HG03460 (cell line): ENCODE data around the gene HTRA2.

Source experiments
- ATAC-seq: cut with Tn5 transposase; IDR thresholded peaks from one replicate; pipeline ENCODE4 v1.9.1; 2021; ENCODE audit not compliant: unreplicated experiment

HTRA2 gene

DNA sequence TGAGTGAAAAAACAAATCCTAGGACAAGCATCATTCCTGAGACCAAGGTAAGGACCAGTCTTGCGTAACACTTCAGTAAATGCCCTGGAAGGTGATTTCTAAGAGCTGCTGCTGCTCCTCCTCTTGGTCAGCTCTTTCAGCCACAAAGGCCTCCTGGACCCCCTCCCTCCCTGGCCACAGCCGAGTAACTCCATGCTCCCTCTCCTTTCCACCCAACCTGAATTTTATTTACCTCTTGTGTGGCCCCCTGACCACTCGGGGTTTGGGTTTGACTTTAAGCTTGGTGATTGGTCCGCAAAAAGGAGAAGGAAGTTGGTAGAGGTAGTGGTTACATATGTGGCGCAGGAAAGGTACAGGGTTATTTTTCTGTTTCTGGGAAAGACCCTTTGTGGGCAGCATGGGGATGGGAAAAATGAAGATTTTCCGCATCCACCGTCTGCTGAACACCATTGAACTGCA is 9.2 kb downstream of the HTRA2 start:
- no peak for ATAC-seq

- ATAC-seq = no peak
Observed at GRCh38 chr2:74540291-74540690, 10.6 kb downstream of the HTRA2 start.

- ATAC-seq = no peak
Observed at GRCh38 chr2:74542978-74543377, 13.2 kb downstream of the HTRA2 start.

- ATAC-seq = no peak
Observed at GRCh38 chr2:74544634-74545033, 14.9 kb downstream of the HTRA2 start.

GRCh38 chr2:74546004-74546403 is 16.3 kb downstream of the HTRA2 start:
- ATAC-seq = no peak

- no peak for ATAC-seq
Observed at GRCh38 chr2:74548285-74548899, 18.7 kb downstream of the HTRA2 start.

- no peak for ATAC-seq
Observed at GRCh38 chr2:74548900-74549826, 19.4 kb downstream of the HTRA2 start.

GRCh38 chr2:74550231-74550630 is 20.5 kb downstream of the HTRA2 start:
- ATAC-seq = no peak

DNA sequence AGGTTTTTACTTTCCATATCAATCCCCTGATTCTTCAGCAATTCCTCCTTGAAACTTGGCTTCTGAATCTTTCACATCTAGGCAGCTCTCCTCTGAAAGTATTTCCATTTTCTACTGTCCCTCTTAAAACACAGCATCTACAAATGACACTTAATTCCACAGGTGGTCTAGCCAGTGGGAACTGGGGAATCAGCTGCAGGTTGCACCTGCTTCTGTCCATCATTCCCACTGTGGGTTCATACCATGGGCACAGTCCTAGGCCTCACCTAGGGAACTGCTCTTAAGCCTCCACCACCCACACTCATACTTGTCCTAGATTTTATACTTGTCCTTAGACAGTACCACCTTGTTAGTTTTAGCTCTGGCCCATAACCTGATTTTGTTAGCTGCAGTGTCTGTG is 21.8 kb downstream of the HTRA2 start:
- no peak for ATAC-seq

- no peak for ATAC-seq
Observed at GRCh38 chr2:74551942-74552913, 22.5 kb downstream of the HTRA2 start.

DNA sequence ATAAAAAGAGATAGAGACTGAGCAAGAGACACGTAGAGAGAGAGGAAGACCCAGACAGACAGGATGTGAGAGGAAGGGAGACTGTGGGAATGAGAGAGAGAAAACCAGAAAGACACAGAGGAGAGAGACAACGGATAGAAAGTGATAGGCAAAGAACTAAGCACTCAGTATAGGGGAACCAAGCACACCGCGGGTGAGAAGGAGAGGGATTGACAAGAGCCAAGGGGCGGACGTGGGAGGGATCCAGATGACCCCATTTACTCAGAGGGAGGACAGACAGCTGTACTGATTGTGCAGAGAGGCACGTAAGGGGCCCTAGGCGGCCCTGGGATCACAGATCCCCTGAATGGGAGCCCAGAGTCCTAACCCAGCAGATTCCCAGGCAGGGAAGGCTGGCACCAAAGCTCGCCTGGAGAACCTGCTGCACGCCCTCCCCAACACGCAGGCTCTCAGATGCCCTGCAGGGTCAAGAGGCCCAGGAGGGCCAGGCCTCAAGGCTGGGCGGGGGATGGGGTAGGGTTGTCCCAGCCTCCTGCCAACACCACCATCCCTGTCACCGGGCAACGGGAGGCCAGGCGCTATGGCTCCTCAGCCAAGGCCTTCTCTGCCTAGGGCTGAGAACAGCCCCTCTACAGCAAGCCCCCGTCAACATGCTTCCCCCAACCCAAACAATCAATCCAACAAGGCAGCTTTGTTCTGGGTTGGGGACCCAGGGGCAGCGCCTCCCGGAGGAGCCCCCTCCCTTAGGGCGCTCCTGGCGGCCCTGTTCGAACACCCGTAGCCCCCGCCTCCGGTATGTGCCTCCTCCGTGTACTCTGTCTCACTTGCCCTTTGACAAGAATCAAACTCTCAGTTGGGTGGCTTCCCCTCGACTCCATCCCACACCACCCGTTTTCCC is 23.4 kb downstream of the HTRA2 start:
- ATAC-seq = no peak

DNA sequence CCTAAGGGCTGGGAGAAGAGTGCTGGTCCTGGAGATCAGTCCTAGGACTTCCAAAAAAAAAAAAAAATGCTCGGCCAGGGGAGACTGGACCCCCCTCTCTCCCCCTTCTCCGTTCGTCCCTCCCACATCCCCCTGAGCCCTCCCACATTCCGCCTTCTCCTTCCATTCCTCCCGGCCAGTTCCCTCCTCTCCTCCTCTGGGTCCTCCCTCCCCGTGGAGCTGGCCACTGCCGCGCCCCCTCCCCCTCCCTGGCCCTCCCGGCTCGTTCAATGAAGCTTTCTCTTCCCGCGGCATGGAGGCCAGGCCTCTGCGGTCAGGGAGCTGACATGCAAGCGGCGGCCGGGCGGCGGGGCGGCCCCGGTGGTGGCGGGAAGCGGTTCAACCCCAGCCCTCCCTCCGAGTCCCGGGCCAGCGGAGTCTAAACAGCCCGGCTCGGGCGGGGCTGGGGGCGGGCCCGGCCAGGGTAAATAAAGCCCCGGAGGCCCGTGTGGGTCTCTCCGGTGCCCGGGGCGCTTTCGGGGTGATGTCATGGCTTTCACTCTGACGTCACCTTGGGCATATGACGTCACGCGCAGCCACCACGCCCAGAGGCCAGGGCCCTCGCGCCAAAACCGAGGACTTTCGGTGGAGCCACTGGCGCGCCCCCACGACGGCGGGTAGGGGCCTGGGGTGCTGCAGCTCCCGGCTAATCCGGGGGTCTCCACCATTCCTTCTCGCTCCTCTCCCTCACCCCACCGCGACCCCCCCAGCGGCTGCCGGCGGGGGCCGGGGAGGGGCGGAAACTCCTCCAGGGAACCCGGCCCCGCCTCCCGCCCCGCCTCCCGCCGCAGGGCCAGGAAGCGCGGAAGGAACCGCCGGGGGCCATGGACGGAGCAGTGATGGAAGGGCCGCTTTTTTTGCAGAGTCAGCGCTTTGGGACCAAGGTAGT is 24.4 kb downstream of the HTRA2 start, which contains the start of the genes DOK1 and LOXL3:
Gene DOK1, plus strand, starts transcription at position 829 of the 928 bp plus-strand sequence. Its CDS starts 35 bp downstream, at position 864.
Gene LOXL3, minus strand, starts transcription at position 51 of the 928 bp plus-strand sequence. CDS start 1,308 bp downstream, outside the sequence.
- ATAC-seq = peak; percentile 53

DNA sequence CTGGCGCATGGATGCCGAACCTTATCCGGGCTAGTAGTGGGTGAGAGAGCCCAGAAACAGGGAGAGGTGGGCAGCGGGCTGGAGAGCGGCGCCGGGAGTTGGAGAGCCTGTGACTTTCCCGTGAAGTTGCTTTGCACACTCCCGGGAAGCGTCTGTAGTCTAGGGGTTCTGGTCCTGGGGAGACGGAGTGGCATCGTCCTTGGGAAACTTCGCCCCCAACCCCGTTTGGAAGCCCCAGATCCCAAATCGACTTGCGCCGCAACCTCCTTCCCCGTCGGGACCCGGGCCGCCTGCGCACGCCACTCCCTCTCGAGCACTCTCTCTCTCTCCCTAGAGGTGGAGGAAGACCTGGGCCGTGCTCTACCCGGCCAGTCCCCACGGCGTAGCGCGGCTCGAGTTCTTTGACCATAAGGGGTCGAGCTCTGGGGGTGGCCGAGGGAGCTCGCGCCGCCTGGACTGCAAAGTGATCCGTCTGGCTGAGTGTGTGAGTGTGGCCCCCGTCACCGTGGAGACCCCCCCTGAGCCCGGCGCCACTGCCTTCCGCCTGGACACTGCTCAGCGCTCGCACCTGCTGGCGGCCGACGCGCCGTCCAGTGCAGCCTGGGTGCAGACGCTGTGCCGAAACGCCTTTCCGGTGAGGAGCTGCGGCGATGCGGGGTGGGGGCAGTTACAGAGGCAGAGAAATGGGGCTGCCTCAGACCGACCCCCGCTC is 25.2 kb downstream of the HTRA2 start:
- ATAC-seq = peak; percentile 50

DNA sequence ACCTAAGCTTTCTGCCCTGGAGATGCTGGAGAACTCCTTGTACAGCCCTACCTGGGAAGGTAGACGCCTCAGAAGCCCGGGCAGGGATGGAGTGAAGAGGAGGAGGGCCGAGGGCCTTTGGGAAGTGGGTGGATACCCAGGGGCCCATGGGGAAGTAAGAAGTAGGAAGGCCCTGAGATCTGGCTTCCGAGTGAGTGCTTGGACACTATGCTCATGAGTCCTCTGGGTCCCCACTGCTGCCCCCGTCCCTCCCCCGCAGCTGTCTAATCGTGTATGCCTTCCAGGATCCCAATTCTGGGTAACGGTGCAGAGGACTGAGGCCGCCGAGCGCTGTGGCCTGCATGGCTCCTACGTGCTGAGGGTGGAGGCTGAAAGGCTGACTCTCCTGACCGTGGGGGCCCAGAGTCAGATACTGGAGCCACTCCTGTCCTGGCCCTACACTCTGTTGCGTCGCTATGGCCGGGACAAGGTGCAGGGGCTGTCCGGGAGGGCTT is 25.9 kb downstream of the HTRA2 start:
- no peak for ATAC-seq

GRCh38 chr2:74556159-74556558 is 26.4 kb downstream of the HTRA2 start:
- no peak for ATAC-seq

DNA sequence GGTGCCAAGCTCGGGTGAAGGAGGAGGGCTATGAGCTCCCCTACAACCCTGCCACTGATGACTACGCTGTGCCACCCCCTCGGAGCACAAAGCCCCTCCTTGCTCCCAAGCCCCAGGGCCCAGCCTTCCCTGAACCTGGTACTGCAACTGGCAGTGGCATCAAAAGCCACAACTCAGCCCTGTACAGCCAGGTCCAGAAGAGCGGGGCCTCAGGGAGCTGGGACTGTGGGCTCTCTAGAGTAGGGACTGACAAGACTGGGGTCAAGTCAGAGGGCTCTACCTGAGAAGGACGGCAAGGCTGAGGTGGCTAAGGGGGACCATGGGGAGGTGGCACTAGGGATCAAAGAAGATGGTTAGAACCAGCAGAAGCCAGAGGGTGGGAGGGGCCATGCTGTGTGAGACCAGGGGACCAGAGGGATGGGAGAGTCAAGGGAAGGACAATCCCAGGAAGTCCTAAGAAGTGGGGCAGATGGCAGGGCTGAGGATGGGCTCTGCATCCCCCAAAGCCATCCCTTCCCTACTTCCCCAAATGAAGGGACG is 27.2 kb downstream of the HTRA2 start:
- ATAC-seq = no peak
